HepG2 (cell line): ENCODE measurements around the gene PARP15. TPM values are rescaled to one million over a fixed set of nuclear protein-coding genes. Genes with fewer than 3 reads are reported as not detected.
"Not testable (repeated sequence)": the region's sequence is repeated elsewhere in the genome, so short reads cannot be mapped to it uniquely, and the experiment has no call there.

Experiments
- ATAC-seq: fragments of 200-7000 bp; cut with Tn5 transposase; 3 replicates; pipeline ENCODE4 v1.9.1; 2020; ENCODE audit warnings: mild to moderate bottlenecking, moderate library complexity
- BruUV-seq: library from RNA; stranded (reverse); fragments of 400-500 nt; replicated peaks from 2 replicates; lab custom pipeline; 2021; lab: Mats Ljungman, UMichigan
- CTCF ChIA-PET: fragments of 300-600 bp; formaldehyde crosslinking; extraction: SDS; loops from one replicate; lab custom pipeline; 2021; ENCODE audit warnings: low total read pairs, inconsistent platforms, low intra/inter-chr PET ratio; lab: Yijun Ruan, JAX
- POLR2A ChIA-PET: fragments of 350-600 bp; sonication (Branson Sonifier 250); formaldehyde crosslinking; loops from one replicate; lab custom pipeline; 2020; ENCODE audit warnings: antibody characterized with exemption, inconsistent platforms; lab: Yijun Ruan, JAX
- DNase-seq: peaks from one replicate; pipeline ENCODE4 v3.0.0-alpha.2; 2015; ENCODE audit warnings: low spot score
- FAIRE-seq: peaks from 3 replicates; lab custom pipeline; 2011; peaks lifted over from hg19 to GRCh38; lab: Jason Lieb, UNC
- H2AFZ ChIP-seq: one replicate; pipeline ENCODE4 v1.6.1; 2011; ENCODE audit warnings: low read length, inconsistent platforms
- H3K27ac ChIP-seq: fragments of 300-600 bp; 3 replicates; pipeline ENCODE4 v1.8.0; 2011; ENCODE audit warnings: mixed run types, mild to moderate bottlenecking, mixed read lengths, low read length, inconsistent platforms; ENCODE audit not compliant: insufficient read depth; ENCODE audit errors: extremely low read length
- H3K27me3 ChIP-seq, 2 experiments: fragments of 200-600 bp in 1 of 2; 2 replicates in 1 of 2; 3 replicates in 1 of 2; pipeline versions ENCODE4 v1.6.0 to v1.8.0; 2011; ENCODE audit warnings: low read length in 2 of 2, mild to moderate bottlenecking in 2 of 2, moderate library complexity in 2 of 2, inconsistent platforms in 1 of 2; ENCODE audit not compliant: insufficient read depth in 2 of 2, control insufficient read depth in 1 of 2
- H3K36me3 ChIP-seq, 2 experiments: fragments of 200-600 bp in 1 of 2; replicated peaks in 1 of 2; 2 replicates in 1 of 2; 3 replicates in 1 of 2; pipeline versions ENCODE4 v1.5.1 to v1.8.0; 2011; ENCODE audit warnings: low read length in 2 of 2, inconsistent platforms in 1 of 2; ENCODE audit not compliant: insufficient read depth in 2 of 2, control insufficient read depth in 1 of 2
- H3K4me1 ChIP-seq: 2 replicates; pipeline ENCODE4 v1.5.1; 2012; ENCODE audit warnings: low read length, inconsistent platforms; ENCODE audit not compliant: insufficient read depth
- H3K4me2 ChIP-seq: 2 replicates; pipeline ENCODE4 v1.6.0; 2011; ENCODE audit warnings: low read depth, low read length, inconsistent platforms
- H3K4me3 ChIP-seq, 3 experiments: fragments of 200-600 bp in 1 of 3; sonication (generic), shearing (Covaris generic) in 1 of 3; replicated peaks in 1 of 3; 2 replicates each; pipeline ENCODE4 v1.5.1; 2011 to 2016; ENCODE audit warnings: low read length in 3 of 3, inconsistent platforms in 2 of 3, low read depth in 2 of 3, mild to moderate bottlenecking in 2 of 3, control low read depth in 1 of 3, mixed read lengths in 1 of 3; ENCODE audit not compliant: insufficient read depth in 1 of 3
- H3K79me2 ChIP-seq: one replicate; pipeline ENCODE4 v1.6.1; 2011; ENCODE audit warnings: low read length, inconsistent platforms; ENCODE audit not compliant: insufficient read depth
- H3K9ac ChIP-seq: 2 replicates; pipeline ENCODE4 v1.6.0; 2011; ENCODE audit warnings: mild to moderate bottlenecking, low read depth, low read length, inconsistent platforms; ENCODE audit not compliant: insufficient read depth
- H3K9me3 ChIP-seq: 2 replicates; pipeline ENCODE4 v1.5.1; 2012; ENCODE audit warnings: mild to moderate bottlenecking, low read length
- H4K20me1 ChIP-seq: 2 replicates; pipeline ENCODE4 v1.6.0; 2011; ENCODE audit warnings: inconsistent platforms, mild to moderate bottlenecking, low read length, moderate library complexity; ENCODE audit not compliant: insufficient read depth
- CBX5 ChIP-seq: sonication (generic); formaldehyde crosslinking; IDR thresholded peaks from 2 replicates; pipeline ENCODE4 v1.4.0; 2020; ENCODE audit warnings: missing genetic modification reagents, borderline replicate concordance
- CHD4 ChIP-seq: fragments of 200-600 bp; sonication (generic); IDR thresholded peaks from 2 replicates; pipeline ENCODE4 v1.7.0; 2017; ENCODE audit warnings: mild to moderate bottlenecking, low read length, borderline replicate concordance
- CREB1 ChIP-seq, 2 experiments: fragments of 450-650 bp in 1 of 2; IDR thresholded peaks; 2 replicates each; pipeline ENCODE4 v1.6.1; 2016 to 2017; ENCODE audit warnings: control low read depth in 1 of 2, mild to moderate bottlenecking in 1 of 2, missing compliant biosample characterization in 1 of 2, missing genetic modification characterization in 1 of 2
- CREM ChIP-seq, 2 experiments: sonication (generic) in 1 of 2; formaldehyde crosslinking in 1 of 2; IDR thresholded peaks; 2 replicates each; pipeline versions ENCODE4 v1.4.0 to v1.6.1; 2016 to 2020; ENCODE audit warnings: antibody characterized with exemption in 1 of 2, mild to moderate bottlenecking in 1 of 2, missing genetic modification reagents in 1 of 2
- DNMT1 ChIP-seq: sonication (generic); formaldehyde crosslinking; IDR thresholded peaks from 2 replicates; pipeline ENCODE4 v1.5.1; 2020; ENCODE audit warnings: mild to moderate bottlenecking, missing genetic modification reagents
- GABPB1 ChIP-seq: IDR thresholded peaks from 2 replicates; pipeline ENCODE4 v1.6.1; 2016; ENCODE audit warnings: mild to moderate bottlenecking, missing genetic modification reagents, moderate library complexity, missing compliant biosample characterization
- LCORL ChIP-seq, 2 experiments: fragments of 450-650 bp in 1 of 2; sonication (generic) in 1 of 2; formaldehyde crosslinking in 1 of 2; IDR thresholded peaks; 2 replicates each; pipeline versions ENCODE4 v1.5.0 to v1.6.1; 2017 to 2020; ENCODE audit warnings: antibody characterized with exemption in 1 of 2, missing genetic modification reagents in 1 of 2
- MEF2D ChIP-seq: sonication (generic); formaldehyde crosslinking; IDR thresholded peaks from 2 replicates; pipeline ENCODE4 v1.5.1; 2020; ENCODE audit warnings: mild to moderate bottlenecking, missing genetic modification reagents
- NKX3-1 ChIP-seq: sonication (generic); formaldehyde crosslinking; IDR thresholded peaks from 2 replicates; pipeline ENCODE4 v1.5.0; 2020; ENCODE audit warnings: missing genetic modification reagents
- PHF8 ChIP-seq: sonication (generic); formaldehyde crosslinking; IDR thresholded peaks from 2 replicates; pipeline ENCODE4 v1.5.0; 2020; ENCODE audit warnings: missing genetic modification reagents
- SAP130 ChIP-seq: IDR thresholded peaks from 2 replicates; pipeline ENCODE4 v1.6.1; 2016; ENCODE audit warnings: low read depth
- SP140L ChIP-seq: sonication (generic); formaldehyde crosslinking; IDR thresholded peaks from 2 replicates; pipeline ENCODE4 v1.4.0; 2020; ENCODE audit warnings: missing genetic modification reagents, borderline replicate concordance
- TEAD3 ChIP-seq: optimal IDR thresholded peaks from 2 replicates; pipeline ENCODE3; 2016; ENCODE audit warnings: borderline replicate concordance
- TOPORS ChIP-seq: sonication (generic); formaldehyde crosslinking; IDR thresholded peaks from 2 replicates; pipeline ENCODE4 v1.8.0; 2023; ENCODE audit warnings: mild to moderate bottlenecking, missing genetic modification reagents
- ZFX ChIP-seq: sonication (generic); formaldehyde crosslinking; IDR thresholded peaks from 2 replicates; pipeline ENCODE4 v1.4.0; 2020; ENCODE audit warnings: mild to moderate bottlenecking, low read depth, missing genetic modification reagents, moderate library complexity
- ZNF136 ChIP-seq: sonication (generic); formaldehyde crosslinking; IDR thresholded peaks from 2 replicates; pipeline ENCODE4 v1.8.1; 2022; ENCODE audit warnings: low read depth, mild to moderate bottlenecking, moderate library complexity, missing genetic modification reagents
- ZNF335 ChIP-seq: sonication (generic); formaldehyde crosslinking; IDR thresholded peaks from 2 replicates; pipeline ENCODE4 v1.4.0; 2020; ENCODE audit warnings: missing genetic modification reagents
- ZNF503 ChIP-seq: sonication (generic); formaldehyde crosslinking; IDR thresholded peaks from 2 replicates; pipeline ENCODE4 v1.4.0; 2020; ENCODE audit warnings: missing genetic modification reagents
- ZNF607 ChIP-seq: sonication (generic); formaldehyde crosslinking; IDR thresholded peaks from 2 replicates; pipeline ENCODE4 v1.5.1; 2020; ENCODE audit warnings: missing genetic modification reagents, mild to moderate bottlenecking, borderline replicate concordance
- ZNF891 ChIP-seq: sonication (generic); formaldehyde crosslinking; IDR thresholded peaks from 2 replicates; pipeline ENCODE4 v1.5.0; 2020; ENCODE audit warnings: mild to moderate bottlenecking, missing genetic modification reagents
- WGBS: methylation state at CpG from one replicate; pipeline ENCODE4 v1.1.6; 2017; ENCODE audit warnings: low lambda C conversion rate; 5-methylcytosine and 5-hydroxymethylcytosine counted together
- in situ Hi-C: cut with HindIII; loops from 2 replicates; pipeline ENCODE4 v1.10.0; 2017; ENCODE audit warnings: low pct_unique_long_range_greater_than_20kb; ENCODE audit not compliant: extremely low pct_ligation_motif_present
- intact Hi-C: fragments of 100-400 bp; cut with micrococcal nuclease; formaldehyde crosslinking; loops from one replicate; pipeline ENCODE4 v1.10.0; 2022; ENCODE audit not compliant: unreplicated experiment
- polyA plus RNA-seq, 8 experiments: library from polyadenylated mRNA; depleted of rRNA in 3 of 8; stranded (reverse) in 7 of 8; unstranded in 1 of 8; fragments of >200 nt; fragmentation: Illumina TruSeq in 4 of 8; extraction: Trizol in 4 of 8; gene quantifications; 2 replicates each; pipeline versions ENCODE4 v1.2.1 to v1.2.3, GENCODE V29; 2011 to 2016; ENCODE audit warnings: low read depth in 4 of 8, missing spikeins in 1 of 8, mixed read lengths in 1 of 8; ENCODE audit not compliant: insufficient read depth in 1 of 8
- total RNA-seq, 5 experiments: library from RNA; depleted of rRNA; stranded (reverse); fragments of >200 nt; fragmentation: Illumina TruSeq; extraction: Trizol; gene quantifications; 2 replicates each; pipeline ENCODE4 v1.2.3, GENCODE V29; 2016; ENCODE audit warnings: low read depth in 1 of 5

Gene PARP15
- total and polyA plus RNA-seq, 2 of the 13 experiments (the other 11 are each of a cell fraction or from before 2014, with no cell fraction given), result 0.02 TPM; not detected in 1

GRCh38 chr3:122651233-122651907, 73.9 kb downstream of the PARP15 start:
- WGBS, result 0% methylated on average over 1 of the region's 11 CpGs
- DNase-seq (peak; percentile 76), ATAC-seq (peak; percentile 99)
- H3K27me3 ChIP-seq, result peaks cover 1 to 35% of the 10 kb centered on the region in 2 experiments; a peak in 4 of 5 replicates
- H3K4me3 ChIP-seq, result peak overlapping the region in 2 of 3 experiments; percentile 12 to 44; a peak in 3 of 6 replicates
- intact Hi-C loops, result loop anchor here (2.0 kb wide), 1 partner anchor 91 kb away; no protein-coding TSS in a partner anchor
- H4K20me1 ChIP-seq, result peaks cover 14% of the 10 kb centered on the region
- FAIRE-seq; BruUV-seq; H3K9ac ChIP-seq; H3K79me2 ChIP-seq; in situ Hi-C loops; H3K36me3 ChIP-seq; H2AFZ ChIP-seq; H3K9me3 ChIP-seq; H3K27ac ChIP-seq; CTCF ChIA-PET; TF ChIP-seq CREB1 (IDR thresholded peaks at IDR 0.05); CREM (CRISPR knock-in tag; IDR thresholded peaks at IDR 0.05); LCORL (IDR thresholded peaks at IDR 0.05): not testable (repeated sequence)
- POLR2A ChIA-PET, result interaction anchor here (1.0 to 2.3 kb wide), 3 partner anchors 18 to 137 kb away, joined by 3 to 12 read pairs (median 6); partner anchors contain the start of genes DTX3L, KPNA1 and PARP9
- peaks cover 24% of the 10 kb centered on the region for H3K4me1 ChIP-seq
- peak overlapping the region; percentile 77 for H3K4me2 ChIP-seq
- peak; percentile 80 for TF ChIP-seq MEF2D (CRISPR knock-in tag)
- TF ChIP-seq ZNF607 (CRISPR knock-in tag), result peak; percentile 63; the same call in 1 of the 2 replicates
- TF ChIP-seq SP140L, result 0 out of 2 replicates have a peak, but pooled peaks have one; percentile 32
- TF ChIP-seq PHF8, result peak; percentile 45
- peak; percentile 82 for TF ChIP-seq CREB1 (CRISPR knock-in tag; IDR thresholded peaks at IDR 0.05)
- peak; percentile 86; the same call in 1 of the 2 replicates for TF ChIP-seq CREM (IDR thresholded peaks at IDR 0.05)
- 0 out of 2 replicates have a peak, but pooled peaks have one; percentile 54 for TF ChIP-seq DNMT1 (CRISPR knock-in tag)
- TF ChIP-seq TEAD3 (CRISPR knock-in tag), result peak; percentile 74
- TF ChIP-seq CHD4, result peak; percentile 53; the same call in 1 of the 2 replicates
- peak; percentile 93 for TF ChIP-seq CBX5 (CRISPR knock-in tag)
- TF ChIP-seq ZNF335 (CRISPR knock-in tag), result peak; percentile 67; the same call in 1 of the 2 replicates
- TF ChIP-seq NKX3-1 (CRISPR knock-in tag), result peak; percentile 98
- 0 out of 2 replicates have a peak, but pooled peaks have one; percentile 39 for TF ChIP-seq ZNF136 (CRISPR knock-in tag)
- peak; percentile 38; the same call in 1 of the 2 replicates for TF ChIP-seq ZFX (CRISPR knock-in tag)
- peak; percentile 47 for TF ChIP-seq GABPB1 (CRISPR knock-in tag)
- peak; percentile 82; the same call in 1 of the 2 replicates for TF ChIP-seq TOPORS (CRISPR knock-in tag)
- TF ChIP-seq ZNF891 (CRISPR knock-in tag), result peak; percentile 66; the same call in 1 of the 2 replicates
- peak; percentile 80 for TF ChIP-seq SAP130 (CRISPR knock-in tag)
- TF ChIP-seq ZNF503, result peak; percentile 100
- peak; percentile 90; the same call in 1 of the 2 replicates for TF ChIP-seq LCORL (CRISPR knock-in tag; IDR thresholded peaks at IDR 0.05)
